Measurements from ENCODE around the gene TSPAN32.

Gene TSPAN32

GRCh38 chr11:2366276-2366675 is 64.5 kb downstream of the TSPAN32 start:
- no peak for DNase-seq (ENCODE audit: low spot score)

- DNase-seq (ENCODE audit: low spot score), result no peak
These were observed 64.9 kb downstream of the TSPAN32 start for GRCh38 chr11:2366733-2367132.

GRCh38 chr11:2367266-2368160 is 65.7 kb downstream of the TSPAN32 start:
- DNase-seq (ENCODE audit: low spot score), result no peak
